Tracheal epithelial cell (primary cell): ENCODE results near the gene RXFP2. TPM values are rescaled to one million over a fixed set of nuclear protein-coding genes. Genes with fewer than 3 reads are reported as not detected.

Experiments
- total RNA-seq: library from RNA; depleted of rRNA; stranded (reverse); fragments of >200 nt; gene quantifications from 2 replicates; pipeline ENCODE4 v1.2.1, GENCODE V29; 2014

The RXFP2 gene
- total RNA-seq: not detected in 2 replicates

DNA sequence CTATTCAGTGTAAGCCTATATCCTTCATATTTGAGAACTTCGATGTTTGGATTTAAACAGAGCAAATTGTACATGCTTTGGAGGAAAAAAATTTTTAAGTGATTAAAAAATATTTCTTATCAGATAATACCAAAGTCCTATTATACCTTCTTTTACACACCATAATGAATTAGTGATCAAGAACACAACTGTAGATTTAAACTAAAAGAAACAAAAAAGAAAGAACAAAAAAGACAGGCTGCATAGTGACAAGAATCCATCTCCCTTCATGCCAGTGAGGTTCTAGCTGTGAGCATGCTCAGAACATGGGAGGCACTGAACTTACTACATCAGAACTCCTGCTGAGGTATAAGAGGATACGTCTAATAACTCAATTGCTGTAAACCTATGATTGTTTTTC, at the start of gene RXFP2:
TSS of gene RXFP2 (plus strand) at position 301 of the 400 bp plus-strand sequence. CDS start at position 388, 87 bp downstream.

